ENCODE measurements around the gene HSD17B2. TPM values are rescaled to one million over a fixed set of nuclear protein-coding genes. Genes with fewer than 3 reads are reported as not detected.

HSD17B2 gene
- total RNA-seq, 2 donors from 2014 or later = 12.2 to 24.1 TPM

- ATAC-seq = no peak
- no peak for DNase-seq
- Histone ChIP-seq H3K4me3 (no peak overlapping the region), H3K4me1 (no peaks in the 10 kb centered on the region), H3K9me3 (no peaks in the 10 kb centered on the region), H3K27ac (no peak overlapping the region), H3K27me3 (no peaks in the 10 kb centered on the region), H3K36me3 (replicated peaks in 1 of 2; ENCODE audit: insufficient read depth in 1 of 2, low read depth in 2 of 2) (no peaks in the 10 kb centered on the region)
- intact Hi-C loops (cut with DNase I) = no loop called here
- no peak for TF ChIP-seq CTCF (IDR thresholded peaks at IDR 0.05)
- no peak for TF ChIP-seq POLR2A (IDR thresholded peaks at IDR 0.05)
- WGBS, 2 donors = 46 to 52% methylated on average over 2 of the region's 2 CpGs
Measured at GRCh38 chr16:82111944-82112343, 76.9 kb downstream of the HSD17B2 start.

- DNase-seq = no peak
- 51 to 56% methylated on average over 3 of the region's 3 CpGs for WGBS, 2 donors
- no peaks in the 10 kb centered on the region for H3K36me3 ChIP-seq (replicated peaks in 1 of 2; ENCODE audit: insufficient read depth in 1 of 2, low read depth in 2 of 2)
- TF ChIP-seq CTCF (IDR thresholded peaks at IDR 0.05) = no peak
- TF ChIP-seq POLR2A (IDR thresholded peaks at IDR 0.05) = no peak
- no peaks in the 10 kb centered on the region for H3K9me3 ChIP-seq
- H3K27me3 ChIP-seq = no peaks in the 10 kb centered on the region
- intact Hi-C loops (cut with DNase I) = no loop called here
- H3K27ac ChIP-seq = no peak overlapping the region
- no peaks in the 10 kb centered on the region for H3K4me1 ChIP-seq
- ATAC-seq = no peak
- no peak overlapping the region for H3K4me3 ChIP-seq
Measured at GRCh38 chr16:82113741-82114140, 78.7 kb downstream of the HSD17B2 start.

DNA sequence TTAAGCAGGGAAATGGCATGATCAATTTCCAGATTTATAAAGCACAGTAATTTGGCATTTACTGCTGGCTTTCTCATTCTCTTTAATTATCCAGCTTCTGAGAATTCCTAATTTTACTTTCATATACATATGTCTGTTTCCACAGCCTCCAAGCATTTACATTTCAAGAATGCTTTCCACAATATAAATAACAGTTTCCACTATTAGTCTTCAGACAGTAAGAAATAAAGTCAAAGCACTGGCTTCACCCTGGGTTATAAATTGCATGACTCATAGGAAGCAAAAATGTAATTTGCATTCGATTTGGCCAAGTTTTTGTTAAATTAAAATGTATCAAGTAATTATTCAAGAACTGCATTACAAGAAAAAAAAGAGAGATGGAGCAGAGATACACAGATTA lies 81.5 kb downstream of the HSD17B2 start:
- Histone ChIP-seq H3K27ac (no peak overlapping the region), H3K9me3 (no peaks in the 10 kb centered on the region), H3K27me3 (no peaks in the 10 kb centered on the region), H3K4me1 (no peaks in the 10 kb centered on the region), H3K4me3 (no peak overlapping the region), H3K36me3 (replicated peaks in 1 of 2; ENCODE audit: insufficient read depth in 1 of 2, low read depth in 2 of 2) (no peaks in the 10 kb centered on the region)
- intact Hi-C loops (cut with DNase I) = no loop called here
- DNase-seq = no peak
- TF ChIP-seq POLR2A (IDR thresholded peaks at IDR 0.05) = no peak
- TF ChIP-seq CTCF (IDR thresholded peaks at IDR 0.05) = no peak
- no peak for ATAC-seq
- 50 to 60% methylated on average over 1 of the region's 1 CpG for WGBS, 2 donors

DNA sequence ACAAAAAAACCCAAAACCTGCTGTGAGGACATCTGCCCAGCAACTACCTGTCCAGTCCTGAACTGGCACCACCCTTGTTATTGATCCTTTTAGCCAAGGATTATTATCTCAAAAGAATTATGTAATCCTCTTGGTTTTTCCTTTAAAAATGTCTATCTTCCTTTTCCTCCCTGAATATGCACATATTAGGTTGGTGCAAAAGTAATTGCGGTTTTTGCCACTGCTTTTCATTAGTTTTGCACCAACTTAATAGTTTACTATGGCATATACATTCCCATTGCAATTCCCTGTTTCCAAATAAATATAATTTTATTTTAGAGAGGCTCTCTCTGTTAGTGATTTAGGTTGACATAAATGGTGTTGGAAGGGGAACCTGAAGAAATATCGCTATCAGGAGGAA lies 83.7 kb downstream of the HSD17B2 start:
- DNase-seq (no peak), ATAC-seq (no peak)
- Histone ChIP-seq H3K4me1 (no peaks in the 10 kb centered on the region), H3K9me3 (no peaks in the 10 kb centered on the region), H3K27ac (no peak overlapping the region), H3K36me3 (replicated peaks in 1 of 2; ENCODE audit: insufficient read depth in 1 of 2, low read depth in 2 of 2) (no peaks in the 10 kb centered on the region), H3K4me3 (no peak overlapping the region), H3K27me3 (no peaks in the 10 kb centered on the region)
- 81 to 89% methylated on average over 2 of the region's 2 CpGs for WGBS, 2 donors
- intact Hi-C loops (cut with DNase I) = no loop called here
- no peak for TF ChIP-seq POLR2A (IDR thresholded peaks at IDR 0.05)

GRCh38 chr16:82119405-82119804 lies 84.4 kb downstream of the HSD17B2 start:
- intact Hi-C loops (cut with DNase I) = no loop called here
- 60 to 62% methylated on average over 4 of the region's 4 CpGs for whole genome bisulfite sequencing, 2 donors
- Histone ChIP-seq H3K4me1 (no peaks in the 10 kb centered on the region), H3K36me3 (replicated peaks in 1 of 2; ENCODE audit: insufficient read depth in 1 of 2, low read depth in 2 of 2) (no peaks in the 10 kb centered on the region), H3K4me3 (no peak overlapping the region), H3K9me3 (no peaks in the 10 kb centered on the region), H3K27ac (no peak overlapping the region), H3K27me3 (no peaks in the 10 kb centered on the region)
- DNase-seq = no peak
- no peak for ATAC-seq
- TF ChIP-seq POLR2A (IDR thresholded peaks at IDR 0.05) (no peak), CTCF (IDR thresholded peaks at IDR 0.05) (no peak)
